B cell (primary cell): ENCODE data around the gene SLC6A7.

ENCODE experiments used
- CTCF ChIP-seq: fragments of 200-600 bp; IDR thresholded peaks from one replicate; pipeline ENCODE4 v1.8.0; 2022; ENCODE audit warnings: antibody characterized with exemption, mild to moderate bottlenecking
- EZH2 ChIP-seq: IDR thresholded peaks from 2 replicates; pipeline ENCODE4 v1.6.1; 2012; ENCODE audit warnings: borderline replicate concordance, low read depth, mild to moderate bottlenecking, moderate library complexity, low read length; ENCODE audit not compliant: insufficient read depth, poor library complexity, severe bottlenecking

- TF ChIP-seq CTCF, result no peak
- TF ChIP-seq EZH2, result no peak
Measured at GRCh38 chr5:150195736-150196485, 6.0 kb downstream of the SLC6A7 start.
